K562 (cell line): Measurements from ENCODE around the gene STK24. TPM values are rescaled to one million over a fixed set of nuclear protein-coding genes. Genes with fewer than 3 reads are reported as not detected.
A peak's percentile ranks its signal among the peaks of the same experiment; 100 is the strongest.

Source experiments
- ATF2 ChIP-seq: sonication (generic); formaldehyde crosslinking; IDR thresholded peaks from 2 replicates; pipeline ENCODE4 v1.8.1; 2022; ENCODE audit warnings: missing genetic modification reagents
- ATF3 ChIP-seq, 2 experiments: fragments of 450-650 bp in 1 of 2; sonication (generic) in 1 of 2; formaldehyde crosslinking in 1 of 2; IDR thresholded peaks in 1 of 2; conservative IDR thresholded peaks in 1 of 2; 2 replicates each; pipeline versions ENCODE4 v1.6.1 to v1.8.1; 2016 to 2023; ENCODE audit warnings: mild to moderate bottlenecking in 2 of 2, moderate library complexity in 2 of 2, inconsistent platforms in 1 of 2, missing genetic modification reagents in 1 of 2
- BACH1 ChIP-seq: fragments of 200-800 bp; sonication (Bioruptor generic); IDR thresholded peaks from 2 replicates; pipeline ENCODE4 v1.6.1; 2016; ENCODE audit warnings: missing genetic modification characterization, missing compliant biosample characterization
- GTF2A2 ChIP-seq: IDR thresholded peaks from 2 replicates; pipeline ENCODE4 v1.6.1; 2016; ENCODE audit warnings: mild to moderate bottlenecking, missing genetic modification characterization, missing compliant biosample characterization
- HNRNPUL1 ChIP-seq: fragments of 200-400 bp; formaldehyde crosslinking; IDR thresholded peaks from 2 replicates; pipeline ENCODE4 v1.6.1; 2017; ENCODE audit warnings: low read length
- MAFK ChIP-seq: IDR thresholded peaks from 2 replicates; pipeline ENCODE4 v1.6.1; 2011; ENCODE audit warnings: low read length, improper control_type of control experiment
- NCOA6 ChIP-seq: fragments of 450-650 bp; IDR thresholded peaks from 2 replicates; pipeline ENCODE4 v1.6.1; 2017; ENCODE audit warnings: mild to moderate bottlenecking
- RCOR1 ChIP-seq, 2 experiments: IDR thresholded peaks; 2 replicates each; pipeline ENCODE4 v1.6.1; 2012; ENCODE audit warnings: low read depth in 2 of 2, low read length in 2 of 2, borderline replicate concordance in 1 of 2, improper control_type of control experiment in 1 of 2
- SMARCA5 ChIP-seq: fragments of 450-650 bp; IDR thresholded peaks from 2 replicates; pipeline ENCODE4 v1.6.1; 2016
- STAT5B ChIP-seq: fragments of 250-450 bp; sonication (Bioruptor Pico); IDR thresholded peaks from 2 replicates; pipeline ENCODE4 v1.8.0; 2021; ENCODE audit warnings: mild to moderate bottlenecking, inconsistent platforms
- USF1 ChIP-seq: sonication (generic); formaldehyde crosslinking; IDR thresholded peaks from 2 replicates; pipeline ENCODE4 v1.9.0; 2022; ENCODE audit warnings: mild to moderate bottlenecking, missing genetic modification reagents
- ZBTB7A ChIP-seq: IDR thresholded peaks from 2 replicates; pipeline ENCODE4 v1.6.1; 2011; ENCODE audit warnings: low read depth, mild to moderate bottlenecking, low read length, moderate library complexity, borderline replicate concordance; ENCODE audit not compliant: control insufficient read depth
- ZNF212 ChIP-seq: fragments of 450-650 bp; formaldehyde crosslinking; IDR thresholded peaks from 2 replicates; pipeline ENCODE4 v1.4.0; 2020; ENCODE audit warnings: mild to moderate bottlenecking
- ZNF449 ChIP-seq: fragments of 250-450 bp; sonication (Bioruptor Pico); IDR thresholded peaks from 2 replicates; pipeline ENCODE4 v1.8.0; 2022; ENCODE audit warnings: moderate library complexity, mild to moderate bottlenecking, inconsistent platforms
- polyA plus RNA-seq, 8 experiments: library from polyadenylated mRNA; depleted of rRNA in 4 of 8; stranded (reverse) in 5 of 8; unstranded in 3 of 8; fragments of >200 nt; fragmentation: Nextera tagmentation in 2 of 8; fragmentation: Illumina TruSeq in 1 of 8; extraction: Ambion mirVana in 2 of 8; extraction: Trizol in 1 of 8; gene quantifications; 2 replicates each; pipeline versions ENCODE4 v1.2.1 to v1.2.3, GENCODE V29; 2011 to 2014; ENCODE audit warnings: inconsistent platforms in 1 of 8, missing spikeins in 1 of 8
- total RNA-seq, 7 experiments: library from RNA; depleted of rRNA in 6 of 7; stranded (reverse); fragments of >200 nt in 6 of 7; fragmentation: Illumina TruSeq in 2 of 7; extraction: Trizol in 2 of 7; gene quantifications; 2 replicates each; pipeline versions ENCODE4 v1.2.1 to v1.2.3, GENCODE V29; 2011 to 2021; ENCODE audit warnings: low replicate concordance in 1 of 7
- TF ChIP-seq, protein P1 (sequence below): fragments of 450-650 bp; IDR thresholded peaks from 2 replicates; pipeline ENCODE4 v1.6.1; 2016; ENCODE audit warnings: borderline replicate concordance
- TF ChIP-seq, protein P2 (sequence below): sonication (generic); formaldehyde crosslinking; IDR thresholded peaks from 2 replicates; pipeline ENCODE4 v1.8.1; 2023; ENCODE audit warnings: mild to moderate bottlenecking, missing genetic modification reagents

Gene STK24
- total and polyA plus RNA-seq, 9 of the 15 experiments (the other 6 are each of a cell fraction or from before 2014, with no cell fraction given) = 3.8 to 78.4 (median 28.2) TPM

DNA sequence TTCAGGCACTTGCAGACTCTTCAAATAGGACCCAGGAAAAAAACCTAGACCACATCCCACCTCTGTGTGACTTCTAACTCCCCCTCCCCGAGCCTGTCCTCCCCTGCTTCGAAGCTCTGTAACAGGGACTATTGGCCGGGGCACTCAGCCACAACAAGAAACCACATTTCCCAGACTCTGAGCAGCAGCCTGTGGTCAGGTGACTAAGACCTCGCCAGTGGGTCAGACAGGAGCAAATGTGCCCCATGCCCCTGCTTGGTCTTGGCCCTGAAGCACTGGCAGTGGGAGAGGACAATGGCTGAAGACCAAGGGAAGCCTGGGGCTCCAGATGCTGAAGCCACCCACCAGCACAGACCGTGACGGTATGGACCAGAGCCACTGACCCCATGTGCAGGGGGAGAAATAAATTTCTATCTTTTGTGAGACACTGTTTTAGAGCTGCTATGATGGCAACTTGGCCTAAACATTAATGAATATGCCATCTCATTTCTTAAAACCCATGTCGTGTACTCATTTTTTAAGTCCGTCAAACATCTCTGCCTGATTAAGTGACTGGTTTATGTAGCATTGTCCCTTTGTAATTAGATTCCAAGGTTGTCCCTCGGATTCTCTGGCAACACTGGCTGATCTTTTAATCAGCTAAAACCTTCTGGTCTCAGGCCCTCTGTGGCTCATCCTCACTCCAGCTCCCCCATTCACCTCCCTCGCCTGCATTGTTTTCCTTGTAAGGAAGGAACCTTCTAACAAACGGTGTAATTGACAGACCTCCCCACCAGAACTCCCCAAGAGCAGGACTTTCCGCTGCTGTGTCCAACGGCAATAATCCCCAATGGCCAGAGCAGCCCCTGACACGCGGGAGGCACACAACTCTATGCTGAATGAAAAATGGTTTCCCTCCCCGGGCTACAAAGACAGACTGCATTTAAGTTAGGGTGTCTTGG is 98.4 kb downstream of the STK24 start (continued):
- TF ChIP-seq ZNF449 (CRISPR knock-in tag) = no peak
- TF ChIP-seq, protein P1, sequence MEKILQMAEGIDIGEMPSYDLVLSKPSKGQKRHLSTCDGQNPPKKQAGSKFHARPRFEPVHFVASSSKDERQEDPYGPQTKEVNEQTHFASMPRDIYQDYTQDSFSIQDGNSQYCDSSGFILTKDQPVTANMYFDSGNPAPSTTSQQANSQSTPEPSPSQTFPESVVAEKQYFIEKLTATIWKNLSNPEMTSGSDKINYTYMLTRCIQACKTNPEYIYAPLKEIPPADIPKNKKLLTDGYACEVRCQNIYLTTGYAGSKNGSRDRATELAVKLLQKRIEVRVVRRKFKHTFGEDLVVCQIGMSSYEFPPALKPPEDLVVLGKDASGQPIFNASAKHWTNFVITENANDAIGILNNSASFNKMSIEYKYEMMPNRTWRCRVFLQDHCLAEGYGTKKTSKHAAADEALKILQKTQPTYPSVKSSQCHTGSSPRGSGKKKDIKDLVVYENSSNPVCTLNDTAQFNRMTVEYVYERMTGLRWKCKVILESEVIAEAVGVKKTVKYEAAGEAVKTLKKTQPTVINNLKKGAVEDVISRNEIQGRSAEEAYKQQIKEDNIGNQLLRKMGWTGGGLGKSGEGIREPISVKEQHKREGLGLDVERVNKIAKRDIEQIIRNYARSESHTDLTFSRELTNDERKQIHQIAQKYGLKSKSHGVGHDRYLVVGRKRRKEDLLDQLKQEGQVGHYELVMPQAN = no peak
- 0 out of 2 replicates have a peak, but pooled peaks have one; percentile 26 for TF ChIP-seq BACH1 (tag)
- TF ChIP-seq ATF2 (CRISPR knock-in tag) = no peak
- TF ChIP-seq, protein P2, sequence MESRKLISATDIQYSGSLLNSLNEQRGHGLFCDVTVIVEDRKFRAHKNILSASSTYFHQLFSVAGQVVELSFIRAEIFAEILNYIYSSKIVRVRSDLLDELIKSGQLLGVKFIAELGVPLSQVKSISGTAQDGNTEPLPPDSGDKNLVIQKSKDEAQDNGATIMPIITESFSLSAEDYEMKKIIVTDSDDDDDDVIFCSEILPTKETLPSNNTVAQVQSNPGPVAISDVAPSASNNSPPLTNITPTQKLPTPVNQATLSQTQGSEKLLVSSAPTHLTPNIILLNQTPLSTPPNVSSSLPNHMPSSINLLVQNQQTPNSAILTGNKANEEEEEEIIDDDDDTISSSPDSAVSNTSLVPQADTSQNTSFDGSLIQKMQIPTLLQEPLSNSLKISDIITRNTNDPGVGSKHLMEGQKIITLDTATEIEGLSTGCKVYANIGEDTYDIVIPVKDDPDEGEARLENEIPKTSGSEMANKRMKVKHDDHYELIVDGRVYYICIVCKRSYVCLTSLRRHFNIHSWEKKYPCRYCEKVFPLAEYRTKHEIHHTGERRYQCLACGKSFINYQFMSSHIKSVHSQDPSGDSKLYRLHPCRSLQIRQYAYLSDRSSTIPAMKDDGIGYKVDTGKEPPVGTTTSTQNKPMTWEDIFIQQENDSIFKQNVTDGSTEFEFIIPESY = no peak
- TF ChIP-seq NCOA6 = no peak
- no peak for TF ChIP-seq ATF3 (IDR thresholded peaks at IDR 0.05)
- no peak for TF ChIP-seq ATF3 (CRISPR knock-in tag; conservative IDR thresholded peaks at IDR 0.05)
- TF ChIP-seq ZNF212 (CRISPR knock-in tag) = no peak
- no peak for TF ChIP-seq RCOR1 (IDR thresholded peaks at IDR 0.05; ENCODE audit: borderline replicate concordance in 1 of 2, low read depth in 2 of 2, low read length in 2 of 2)
- TF ChIP-seq MAFK = no peak
- TF ChIP-seq HNRNPUL1 = no peak
- no peak for TF ChIP-seq STAT5B (CRISPR knock-in tag)
- TF ChIP-seq USF1 (CRISPR knock-in tag) = peak; percentile 60
- no peak for TF ChIP-seq ZBTB7A
- no peak for TF ChIP-seq GTF2A2
- no peak for TF ChIP-seq SMARCA5
